GM18502 (cell line): ENCODE measurements around the gene SLC38A2.
"Not testable (repeated sequence)": the region's sequence is repeated elsewhere in the genome, so short reads cannot be mapped to it uniquely, and the experiment has no call there.

Experiments
- ATAC-seq: cut with Tn5 transposase; IDR thresholded peaks from one replicate; pipeline ENCODE4 v1.9.1; 2021; ENCODE audit warnings: mild to moderate bottlenecking; ENCODE audit not compliant: unreplicated experiment, poor library complexity

SLC38A2 gene

GRCh38 chr12:46342562-46343033 lies 30.0 kb downstream of the SLC38A2 start:
- no peak for ATAC-seq

- ATAC-seq: no peak
These were observed 33.5 kb downstream of the SLC38A2 start for GRCh38 chr12:46339051-46339450.

GRCh38 chr12:46332260-46332659 lies 40.3 kb downstream of the SLC38A2 start:
- no peak for ATAC-seq

GRCh38 chr12:46325075-46325474 lies 47.5 kb downstream of the SLC38A2 start:
- not testable (repeated sequence) for ATAC-seq

- ATAC-seq: no peak
These were observed 51.8 kb downstream of the SLC38A2 start for GRCh38 chr12:46320731-46321130.

GRCh38 chr12:46318037-46318436 lies 54.5 kb downstream of the SLC38A2 start:
- no peak for ATAC-seq
